GM23338 (cell line): ENCODE measurements around the gene COL4A6. TPM values are rescaled to one million over a fixed set of nuclear protein-coding genes. Genes with fewer than 3 reads are reported as not detected.

ENCODE experiments used
- ATAC-seq: fragments of 200-7000 bp; cut with Tn5 transposase; 3 replicates; pipeline ENCODE4 v1.9.1; 2020
- DNase-seq: peaks from one replicate; pipeline ENCODE4 v3.0.0-alpha.2; 2015; ENCODE audit warnings: low spot score
- H2AFZ ChIP-seq: fragments of 200-600 bp; sonication (generic); 2 replicates; pipeline ENCODE4 v1.8.0; 2016; ENCODE audit warnings: antibody characterized with exemption, mild to moderate bottlenecking, moderate library complexity
- H3F3A ChIP-seq: fragments of 200-600 bp; sonication (generic); replicated peaks from 2 replicates; pipeline ENCODE4 v1.8.0; 2017; ENCODE audit warnings: antibody characterized with exemption, mixed run types, low read depth
- H3K27ac ChIP-seq: fragments of 200-600 bp; sonication (generic); 2 replicates; pipeline ENCODE4 v1.6.1; 2016; ENCODE audit warnings: low read depth
- H3K27me3 ChIP-seq: fragments of 200-600 bp; sonication (generic); 2 replicates; pipeline ENCODE4 v1.8.0; 2016; ENCODE audit warnings: mild to moderate bottlenecking, mixed run types, moderate library complexity; ENCODE audit not compliant: insufficient read depth
- H3K36me3 ChIP-seq: fragments of 200-600 bp; sonication (generic); 2 replicates; pipeline ENCODE4 v1.8.0; 2016; ENCODE audit warnings: mild to moderate bottlenecking; ENCODE audit not compliant: insufficient read depth
- H3K4me1 ChIP-seq: fragments of 200-600 bp; sonication (generic); 2 replicates; pipeline ENCODE4 v1.8.0; 2016; ENCODE audit warnings: mild to moderate bottlenecking, moderate library complexity; ENCODE audit not compliant: insufficient read depth
- H3K4me2 ChIP-seq: fragments of 200-600 bp; sonication (generic); 2 replicates; pipeline ENCODE4 v1.7.1; 2017; ENCODE audit warnings: mixed run types
- H3K4me3 ChIP-seq: fragments of 200-600 bp; sonication (generic); 2 replicates; pipeline ENCODE4 v1.6.1; 2016; ENCODE audit warnings: mixed run types
- H3K79me2 ChIP-seq: fragments of 200-600 bp; sonication (generic); replicated peaks from 2 replicates; pipeline ENCODE4 v1.8.0; 2017; ENCODE audit warnings: mild to moderate bottlenecking; ENCODE audit not compliant: insufficient read depth
- H3K9me2 ChIP-seq: fragments of 200-600 bp; sonication (generic); 2 replicates; pipeline ENCODE4 v1.8.0; 2017; ENCODE audit not compliant: insufficient read depth
- H4K20me1 ChIP-seq: fragments of 200-600 bp; sonication (generic); replicated peaks from 2 replicates; pipeline ENCODE4 v1.8.0; 2017; ENCODE audit warnings: mild to moderate bottlenecking; ENCODE audit not compliant: insufficient read depth
- H3K27ac Mint-ChIP-seq: 2 replicates; pipeline ENCODE4 v1.8.0; 2020; ENCODE audit warnings: inconsistent platforms, mild to moderate bottlenecking, moderate library complexity, mixed read lengths
- H3K27me3 Mint-ChIP-seq: 3 replicates; pipeline ENCODE4 v1.8.0; 2022; ENCODE audit warnings: low read depth, mild to moderate bottlenecking, moderate library complexity, mixed read lengths, inconsistent platforms; ENCODE audit not compliant: insufficient read depth, poor library complexity
- H3K36me3 Mint-ChIP-seq: 3 replicates; pipeline ENCODE4 v1.8.0; 2021; ENCODE audit warnings: low read depth, mild to moderate bottlenecking, inconsistent platforms, moderate library complexity, mixed read lengths
- H3K4me1 Mint-ChIP-seq: 3 replicates; pipeline ENCODE4 v1.8.0; 2020; ENCODE audit warnings: mild to moderate bottlenecking, inconsistent platforms, mixed read lengths
- H3K4me3 Mint-ChIP-seq: 3 replicates; pipeline ENCODE4 v1.8.0; 2021; ENCODE audit warnings: moderate library complexity, mild to moderate bottlenecking, inconsistent platforms, mixed read lengths
- H3K9me3 Mint-ChIP-seq: 3 replicates; pipeline ENCODE4 v1.8.0; 2020; ENCODE audit warnings: moderate library complexity, mild to moderate bottlenecking, inconsistent platforms, mixed read lengths
- CREB1 ChIP-seq: fragments of 250-450 bp; sonication (Bioruptor Pico); IDR thresholded peaks from 2 replicates; pipeline ENCODE4 v1.5.0; 2020; ENCODE audit warnings: low read depth, mild to moderate bottlenecking, moderate library complexity
- EZH2 ChIP-seq: fragments of 200-600 bp; sonication (generic); IDR thresholded peaks from one replicate; pipeline ENCODE4 v1.8.0; 2017; ENCODE audit warnings: antibody characterized with exemption, mild to moderate bottlenecking, low read depth; ENCODE audit not compliant: unreplicated experiment
- JUNB ChIP-seq: IDR thresholded peaks from one replicate; pipeline ENCODE4 v1.6.1; 2016; ENCODE audit warnings: antibody characterized with exemption; ENCODE audit not compliant: unreplicated experiment
- polyA plus RNA-seq: library from polyadenylated mRNA; unstranded; fragments of >200 nt; fragmentation: Nextera tagmentation; extraction: Ambion mirVana; gene quantifications from 2 replicates; pipeline ENCODE4 v1.2.1, GENCODE V29; 2016
- total RNA-seq: library from RNA; depleted of rRNA; stranded (reverse); fragments of >200 nt; shearing (Covaris generic); gene quantifications from 2 replicates; pipeline ENCODE4 v1.2.3, GENCODE V29; 2014
- TF ChIP-seq, protein P1 (sequence below): IDR thresholded peaks from 2 replicates; pipeline ENCODE4 v1.6.1; 2016; ENCODE audit warnings: antibody characterized with exemption
- TF ChIP-seq, protein P2 (sequence below): fragments of 250-450 bp; sonication (Bioruptor Pico); IDR thresholded peaks from 2 replicates; pipeline ENCODE4 v1.5.0; 2020; ENCODE audit warnings: mild to moderate bottlenecking, moderate library complexity

COL4A6 gene
- total and polyA plus RNA-seq, 2 experiments from 2014 or later, result 4.1 to 15.2 TPM

DNA sequence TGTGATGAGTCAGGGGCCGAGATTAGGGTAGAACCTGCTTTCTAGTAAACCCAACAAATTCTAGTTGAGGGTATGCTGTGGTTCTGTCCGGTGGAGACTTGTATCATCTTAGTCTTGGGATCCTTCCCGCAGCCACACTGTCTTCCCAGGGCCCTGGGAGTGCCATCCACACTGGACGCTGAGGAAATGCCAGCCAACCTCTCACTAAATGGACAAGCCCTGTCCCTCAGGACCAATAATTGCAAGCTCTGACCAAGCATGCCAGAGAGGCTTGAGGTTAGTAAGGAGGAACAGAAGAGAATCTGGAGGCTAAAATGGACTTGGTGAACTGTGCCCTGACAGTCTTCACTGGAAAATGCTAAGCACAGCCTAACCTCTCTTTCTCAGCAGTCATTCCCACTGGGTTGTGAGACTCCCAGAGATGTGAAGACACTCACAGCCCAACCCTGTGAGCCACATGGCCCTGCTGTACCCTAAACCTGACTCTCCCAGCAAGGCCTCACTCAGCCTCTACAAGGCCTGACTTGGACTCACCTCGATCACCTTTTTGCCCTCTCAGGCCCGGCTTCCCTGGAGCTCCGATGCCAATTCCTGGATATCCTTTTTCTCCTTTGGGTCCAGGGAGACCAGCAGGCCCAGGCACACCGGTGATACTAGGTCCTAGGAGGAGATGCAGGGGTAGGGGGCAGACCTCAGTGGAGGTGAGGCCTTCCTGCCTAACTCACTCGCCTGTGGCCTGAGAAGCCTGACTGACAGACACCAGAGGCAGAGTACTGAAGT, 269.1 kb downstream of the COL4A6 start:
- Histone ChIP-seq H3K4me3 (no peak overlapping the region), H3K36me3 (no peaks in the 10 kb centered on the region), H3K9me2 (no peaks in the 10 kb centered on the region), H2AFZ (no peak overlapping the region), H3K27ac (no peak overlapping the region), H3K4me2 (no peak overlapping the region), H3K79me2 (no peaks in the 10 kb centered on the region), H3F3A (no peaks in the 10 kb centered on the region), H3K4me1 (no peaks in the 10 kb centered on the region), H4K20me1 (no peaks in the 10 kb centered on the region), H3K27me3 (no peaks in the 10 kb centered on the region)
- Mint-ChIP-seq H3K4me3 (no peak overlapping the region), H3K9me3 (no peaks in the 10 kb centered on the region), H3K27me3 (no peaks in the 10 kb centered on the region), H3K36me3 (peaks cover 3% of the 10 kb centered on the region; the same call in 1 of the 3 replicates), H3K4me1 (no peaks in the 10 kb centered on the region), H3K27ac (no peak overlapping the region)
- TF ChIP-seq, protein P1, sequence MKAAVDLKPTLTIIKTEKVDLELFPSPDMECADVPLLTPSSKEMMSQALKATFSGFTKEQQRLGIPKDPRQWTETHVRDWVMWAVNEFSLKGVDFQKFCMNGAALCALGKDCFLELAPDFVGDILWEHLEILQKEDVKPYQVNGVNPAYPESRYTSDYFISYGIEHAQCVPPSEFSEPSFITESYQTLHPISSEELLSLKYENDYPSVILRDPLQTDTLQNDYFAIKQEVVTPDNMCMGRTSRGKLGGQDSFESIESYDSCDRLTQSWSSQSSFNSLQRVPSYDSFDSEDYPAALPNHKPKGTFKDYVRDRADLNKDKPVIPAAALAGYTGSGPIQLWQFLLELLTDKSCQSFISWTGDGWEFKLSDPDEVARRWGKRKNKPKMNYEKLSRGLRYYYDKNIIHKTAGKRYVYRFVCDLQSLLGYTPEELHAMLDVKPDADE, result no peak
- TF ChIP-seq CREB1 (CRISPR knock-in tag), result no peak
- ATAC-seq (no peak), DNase-seq (no peak)

DNA sequence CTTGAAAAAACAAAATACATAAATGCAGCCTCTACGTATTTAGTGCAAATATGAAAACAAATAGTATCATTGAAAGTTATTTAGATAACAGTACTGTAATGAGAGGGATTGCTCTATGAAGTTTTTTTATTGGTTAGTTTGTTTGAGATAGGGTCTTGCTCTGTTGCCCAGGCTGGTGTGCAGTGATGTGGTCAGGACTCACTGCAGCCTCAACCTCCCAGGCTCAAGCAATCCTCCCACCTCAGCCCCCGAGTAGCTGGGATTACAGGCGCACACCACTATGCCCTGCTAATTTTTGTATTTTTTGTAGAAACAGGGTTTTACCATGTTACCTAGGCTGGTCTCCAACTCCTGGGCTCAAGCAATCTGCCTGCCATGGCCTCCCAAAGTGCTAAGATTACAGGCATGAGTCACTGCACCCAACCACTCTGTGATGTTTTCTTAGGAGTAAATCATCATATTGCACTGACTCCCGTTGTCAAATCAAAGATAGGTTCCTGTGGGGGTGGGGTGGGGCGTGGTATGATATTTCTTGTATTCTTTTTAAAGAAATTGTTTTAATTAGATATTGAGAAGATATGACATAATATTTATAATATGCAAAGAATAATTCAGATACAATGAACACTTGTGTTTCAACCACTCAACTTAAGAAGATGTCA, 270.9 kb downstream of the COL4A6 start:
- H3K36me3 Mint-ChIP-seq, result peaks cover 7% of the 10 kb centered on the region; the same call in 2 of the 3 replicates
- H3K79me2 ChIP-seq, result no peaks in the 10 kb centered on the region
- no peaks in the 10 kb centered on the region for H3K9me2 ChIP-seq
- ATAC-seq, result no peak
- no peak overlapping the region for H3K4me2 ChIP-seq
- H4K20me1 ChIP-seq, result no peaks in the 10 kb centered on the region
- H3K4me3 ChIP-seq, result no peak overlapping the region
- no peak for DNase-seq
- H3K4me1 Mint-ChIP-seq, result no peaks in the 10 kb centered on the region
- no peak overlapping the region for H2AFZ ChIP-seq
- H3K36me3 ChIP-seq, result no peaks in the 10 kb centered on the region
- H3K27ac Mint-ChIP-seq, result no peak overlapping the region
- H3K4me1 ChIP-seq, result no peaks in the 10 kb centered on the region
- TF ChIP-seq, protein P1, result no peak
- no peak for TF ChIP-seq CREB1 (CRISPR knock-in tag)
- TF ChIP-seq, protein P2, sequence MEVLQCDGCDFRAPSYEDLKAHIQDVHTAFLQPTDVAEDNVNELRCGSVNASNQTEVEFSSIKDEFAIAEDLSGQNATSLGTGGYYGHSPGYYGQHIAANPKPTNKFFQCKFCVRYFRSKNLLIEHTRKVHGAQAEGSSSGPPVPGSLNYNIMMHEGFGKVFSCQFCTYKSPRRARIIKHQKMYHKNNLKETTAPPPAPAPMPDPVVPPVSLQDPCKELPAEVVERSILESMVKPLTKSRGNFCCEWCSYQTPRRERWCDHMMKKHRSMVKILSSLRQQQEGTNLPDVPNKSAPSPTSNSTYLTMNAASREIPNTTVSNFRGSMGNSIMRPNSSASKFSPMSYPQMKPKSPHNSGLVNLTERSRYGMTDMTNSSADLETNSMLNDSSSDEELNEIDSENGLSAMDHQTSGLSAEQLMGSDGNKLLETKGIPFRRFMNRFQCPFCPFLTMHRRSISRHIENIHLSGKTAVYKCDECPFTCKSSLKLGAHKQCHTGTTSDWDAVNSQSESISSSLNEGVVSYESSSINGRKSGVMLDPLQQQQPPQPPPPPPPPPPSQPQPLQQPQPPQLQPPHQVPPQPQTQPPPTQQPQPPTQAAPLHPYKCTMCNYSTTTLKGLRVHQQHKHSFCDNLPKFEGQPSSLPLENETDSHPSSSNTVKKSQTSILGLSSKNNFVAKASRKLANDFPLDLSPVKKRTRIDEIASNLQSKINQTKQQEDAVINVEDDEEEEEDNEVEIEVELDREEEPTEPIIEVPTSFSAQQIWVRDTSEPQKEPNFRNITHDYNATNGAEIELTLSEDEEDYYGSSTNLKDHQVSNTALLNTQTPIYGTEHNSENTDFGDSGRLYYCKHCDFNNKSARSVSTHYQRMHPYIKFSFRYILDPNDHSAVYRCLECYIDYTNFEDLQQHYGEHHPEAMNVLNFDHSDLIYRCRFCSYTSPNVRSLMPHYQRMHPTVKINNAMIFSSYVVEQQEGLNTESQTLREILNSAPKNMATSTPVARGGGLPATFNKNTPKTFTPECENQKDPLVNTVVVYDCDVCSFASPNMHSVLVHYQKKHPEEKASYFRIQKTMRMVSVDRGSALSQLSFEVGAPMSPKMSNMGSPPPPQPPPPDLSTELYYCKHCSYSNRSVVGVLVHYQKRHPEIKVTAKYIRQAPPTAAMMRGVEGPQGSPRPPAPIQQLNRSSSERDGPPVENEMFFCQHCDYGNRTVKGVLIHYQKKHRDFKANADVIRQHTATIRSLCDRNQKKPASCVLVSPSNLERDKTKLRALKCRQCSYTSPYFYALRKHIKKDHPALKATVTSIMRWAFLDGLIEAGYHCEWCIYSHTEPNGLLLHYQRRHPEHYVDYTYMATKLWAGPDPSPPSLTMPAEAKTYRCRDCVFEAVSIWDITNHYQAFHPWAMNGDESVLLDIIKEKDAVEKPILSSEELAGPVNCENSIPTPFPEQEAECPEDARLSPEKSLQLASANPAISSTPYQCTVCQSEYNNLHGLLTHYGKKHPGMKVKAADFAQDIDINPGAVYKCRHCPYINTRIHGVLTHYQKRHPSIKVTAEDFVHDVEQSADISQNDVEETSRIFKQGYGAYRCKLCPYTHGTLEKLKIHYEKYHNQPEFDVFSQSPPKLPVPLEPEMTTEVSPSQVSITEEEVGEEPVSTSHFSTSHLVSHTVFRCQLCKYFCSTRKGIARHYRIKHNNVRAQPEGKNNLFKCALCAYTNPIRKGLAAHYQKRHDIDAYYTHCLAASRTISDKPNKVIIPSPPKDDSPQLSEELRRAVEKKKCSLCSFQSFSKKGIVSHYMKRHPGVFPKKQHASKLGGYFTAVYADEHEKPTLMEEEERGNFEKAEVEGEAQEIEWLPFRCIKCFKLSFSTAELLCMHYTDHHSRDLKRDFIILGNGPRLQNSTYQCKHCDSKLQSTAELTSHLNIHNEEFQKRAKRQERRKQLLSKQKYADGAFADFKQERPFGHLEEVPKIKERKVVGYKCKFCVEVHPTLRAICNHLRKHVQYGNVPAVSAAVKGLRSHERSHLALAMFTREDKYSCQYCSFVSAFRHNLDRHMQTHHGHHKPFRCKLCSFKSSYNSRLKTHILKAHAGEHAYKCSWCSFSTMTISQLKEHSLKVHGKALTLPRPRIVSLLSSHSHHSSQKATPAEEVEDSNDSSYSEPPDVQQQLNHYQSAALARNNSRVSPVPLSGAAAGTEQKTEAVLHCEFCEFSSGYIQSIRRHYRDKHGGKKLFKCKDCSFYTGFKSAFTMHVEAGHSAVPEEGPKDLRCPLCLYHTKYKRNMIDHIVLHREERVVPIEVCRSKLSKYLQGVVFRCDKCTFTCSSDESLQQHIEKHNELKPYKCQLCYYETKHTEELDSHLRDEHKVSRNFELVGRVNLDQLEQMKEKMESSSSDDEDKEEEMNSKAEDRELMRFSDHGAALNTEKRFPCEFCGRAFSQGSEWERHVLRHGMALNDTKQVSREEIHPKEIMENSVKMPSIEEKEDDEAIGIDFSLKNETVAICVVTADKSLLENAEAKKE (CRISPR knock-in tag), result no peak
- no peak for TF ChIP-seq JUNB
- no peak for TF ChIP-seq EZH2
- H3K27me3 Mint-ChIP-seq, result no peaks in the 10 kb centered on the region
- no peaks in the 10 kb centered on the region for H3K27me3 ChIP-seq
- no peaks in the 10 kb centered on the region for H3K9me3 Mint-ChIP-seq
- H3K4me3 Mint-ChIP-seq, result no peak overlapping the region
- H3K27ac ChIP-seq, result no peak overlapping the region
- no peaks in the 10 kb centered on the region for H3F3A ChIP-seq
